Head of caudate nucleus (tissue), 42 donors: ENCODE measurements around the gene FAM200A.
"Not testable (repeated sequence)": the region's sequence is repeated elsewhere in the genome, so short reads cannot be mapped to it uniquely, and the experiment has no call there.

Experiments
- DNase-seq, 42 donors: peaks; one replicate each; pipeline versions ENCODE4 v3.0.0 to v3.0.0-alpha.2; 2020 to 2021; ENCODE audit warnings: mixed read lengths in 7 of 42
- intact Hi-C: fragments of 100-400 bp; cut with DNase I; formaldehyde crosslinking; loops from one replicate; pipeline ENCODE4 v1.15.0; 2022

FAM200A gene

GRCh38 chr7:99525713-99526440 is 26.0 kb downstream of the FAM200A start:
- intact Hi-C loops = no loop called here
- DNase-seq = no peak

GRCh38 chr7:99521399-99521798 is 30.5 kb downstream of the FAM200A start:
- intact Hi-C loops = no loop called here
- no peak for DNase-seq

GRCh38 chr7:99514050-99514449 is 37.9 kb downstream of the FAM200A start:
- DNase-seq = no peak
- intact Hi-C loops = no loop called here

- intact Hi-C loops = loop anchor here (10.0 kb wide), 1 partner anchor 110 kb away; the partner anchor contains the start of gene ZSCAN25
- DNase-seq = no peak
These were observed 46.6 kb downstream of the FAM200A start for GRCh38 chr7:99505324-99505662.

GRCh38 chr7:99504603-99505323 is 47.2 kb downstream of the FAM200A start, which contains the start of gene ZKSCAN5:
TSS of gene ZKSCAN5 (plus strand) at chr7:99504662. CDS start at chr7:99506045, 1,383 bp downstream.
- intact Hi-C loops = loop anchor here (5.0 to 10.0 kb wide), 2 partner anchors 53 to 110 kb away; partner anchors contain the start of genes ZNF655 and ZSCAN25
- DNase-seq = peak; percentile 96 to 100 (median 99)

GRCh38 chr7:99504281-99504602 is 47.7 kb downstream of the FAM200A start:
- peak in 15 of 42 donors; percentile 99 to 100 (median 99) for DNase-seq
- intact Hi-C loops = loop anchor here (5.0 to 10.0 kb wide), 2 partner anchors 53 to 111 kb away; partner anchors contain the start of genes ZNF655 and ZSCAN25

GRCh38 chr7:99501236-99501635 is 50.7 kb downstream of the FAM200A start:
- not testable (repeated sequence) for DNase-seq

GRCh38 chr7:99500637-99501009 is 51.3 kb downstream of the FAM200A start:
- intact Hi-C loops = loop anchor here (5.0 to 10.0 kb wide), 2 partner anchors 57 to 114 kb away; partner anchors contain the start of genes ZNF655 and ZSCAN25
- DNase-seq = no peak

More at GRCh38 chr7:99501236-99501635, 50.7 kb downstream of the FAM200A start:
- intact Hi-C loops = loop anchor here (5.0 to 10.0 kb wide), 2 partner anchors 56 to 114 kb away; partner anchors contain the start of genes ZNF655 and ZSCAN25

- intact Hi-C loops = loop anchor here (5.0 to 10.0 kb wide), 2 partner anchors 57 to 115 kb away; partner anchors contain the start of genes ZNF655 and ZSCAN25
- peak; percentile 89 to 97 (median 95) for DNase-seq
These were observed 51.9 kb downstream of the FAM200A start, which contains the start of gene ZNF394 for GRCh38 chr7:99499721-99500636. TSS of gene ZNF394 (minus strand) at chr7:99500281. CDS start at chr7:99500093, 188 bp downstream.

GRCh38 chr7:99499371-99499720 is 52.6 kb downstream of the FAM200A start:
- intact Hi-C loops = no loop called here
- DNase-seq = no peak

GRCh38 chr7:99498546-99498944 is 53.4 kb downstream of the FAM200A start:
- no peak for DNase-seq
- intact Hi-C loops = no loop called here

GRCh38 chr7:99497766-99498545 is 54.0 kb downstream of the FAM200A start:
- no peak for DNase-seq
- intact Hi-C loops = no loop called here
